ENCODE data around the gene SRMS. TPM values are rescaled to one million over a fixed set of nuclear protein-coding genes. Genes with fewer than 3 reads are reported as not detected.

SRMS gene
- total RNA-seq, 1 donor from 2014 or later = 0.16 TPM

GRCh38 chr20:63504642-63505041, 42.9 kb downstream of the SRMS start:
- Mint-ChIP-seq H3K9me3 (peaks cover 8% of the 10 kb centered on the region), H3K36me3 (ENCODE audit: low read depth) (no peaks in the 10 kb centered on the region), H3K27ac (no peak overlapping the region), H3K4me1 (no peaks in the 10 kb centered on the region), H3K27me3 (peaks cover 22% of the 10 kb centered on the region), H3K4me3 (no peak overlapping the region)
- CTCF ChIA-PET = no interaction called here
- DNase-seq (no peak), ATAC-seq (ENCODE audit: low read depth) (no peak)
- POLR2A ChIA-PET = interaction anchor here (1.4 kb wide), 1 partner anchor 16 kb away, joined by 5 read pairs; the partner anchor contains the start of gene PPDPF
- no peak for TF ChIP-seq CTCF (IDR thresholded peaks at IDR 0.05)
- intact Hi-C loops (cut with micrococcal nuclease) = no loop called here

- CTCF ChIA-PET = no interaction called here
- H3K4me3 Mint-ChIP-seq = no peak overlapping the region
- intact Hi-C loops (cut with micrococcal nuclease) = no loop called here
Observed at GRCh38 chr20:63503524-63503923, 44.0 kb downstream of the SRMS start.

GRCh38 chr20:63502671-63503172, 44.8 kb downstream of the SRMS start:
- CTCF ChIA-PET = no interaction called here
- POLR2A ChIA-PET = no interaction called here
- Mint-ChIP-seq H3K9me3 (peaks cover 8% of the 10 kb centered on the region), H3K4me3 (no peak overlapping the region), H3K27ac (no peak overlapping the region), H3K4me1 (no peaks in the 10 kb centered on the region), H3K27me3 (peaks cover 9% of the 10 kb centered on the region), H3K36me3 (ENCODE audit: low read depth) (no peaks in the 10 kb centered on the region)
- no peak for TF ChIP-seq CTCF (IDR thresholded peaks at IDR 0.05)
- intact Hi-C loops (cut with micrococcal nuclease) = no loop called here
- DNase-seq (no peak), ATAC-seq (ENCODE audit: low read depth) (no peak)

More at GRCh38 chr20:63503524-63503923, 44.0 kb downstream of the SRMS start:
- DNase-seq = no peak
- peaks cover 8% of the 10 kb centered on the region for H3K9me3 Mint-ChIP-seq
- H3K4me1 Mint-ChIP-seq = no peaks in the 10 kb centered on the region
- TF ChIP-seq CTCF (IDR thresholded peaks at IDR 0.05) = no peak
- no peak overlapping the region for H3K27ac Mint-ChIP-seq
- peaks cover 16% of the 10 kb centered on the region for H3K27me3 Mint-ChIP-seq
- H3K36me3 Mint-ChIP-seq (ENCODE audit: low read depth) = no peaks in the 10 kb centered on the region
- POLR2A ChIA-PET = no interaction called here
- no peak for ATAC-seq (ENCODE audit: low read depth)

GRCh38 chr20:63501818-63502670, 45.5 kb downstream of the SRMS start:
- H3K27ac Mint-ChIP-seq = no peak overlapping the region
- DNase-seq = no peak
- no peaks in the 10 kb centered on the region for H3K36me3 Mint-ChIP-seq (ENCODE audit: low read depth)
- POLR2A ChIA-PET = no interaction called here
- ATAC-seq (ENCODE audit: low read depth) = no peak
- intact Hi-C loops (cut with micrococcal nuclease) = no loop called here
- H3K27me3 Mint-ChIP-seq = peaks cover 13% of the 10 kb centered on the region
- no peaks in the 10 kb centered on the region for H3K4me1 Mint-ChIP-seq
- CTCF ChIA-PET = interaction anchor here (1.1 kb wide), 1 partner anchor 18 kb away, joined by 3 read pairs; the partner anchor contains the start of gene PPDPF
- no peak for TF ChIP-seq CTCF (IDR thresholded peaks at IDR 0.05)
- H3K9me3 Mint-ChIP-seq = peaks cover 8% of the 10 kb centered on the region
- no peak overlapping the region for H3K4me3 Mint-ChIP-seq

Measured in activated B cell treated with CpG ODN at 0.5 μM for 24 hours (primary cell).